Gastroesophageal sphincter (tissue), 4 donors: ENCODE measurements around the gene TRIM65. TPM values are rescaled to one million over a fixed set of nuclear protein-coding genes. Genes with fewer than 3 reads are reported as not detected.
"Not testable (repeated sequence)": the region's sequence is repeated elsewhere in the genome, so short reads cannot be mapped to it uniquely, and the experiment has no call there.

ENCODE experiments used
- ATAC-seq: fragments of 150-250 bp; one replicate; pipeline ENCODE4 v1.9.1; 2016; ENCODE audit warnings: mild to moderate bottlenecking, moderate library complexity
- H3K27ac ChIP-seq, 4 donors: fragments of 200-600 bp; sonication (generic) in 3 of 4; 1 replicate in 3 of 4; 2 replicates in 1 of 4; pipeline ENCODE4 v1.5.1; 2016 to 2019
- H3K27me3 ChIP-seq: fragments of 200-600 bp; sonication (generic); one replicate; pipeline ENCODE4 v1.5.1; 2019
- H3K36me3 ChIP-seq, 2 donors: fragments of 200-600 bp; sonication (generic); one replicate each; pipeline ENCODE4 v1.5.1; 2019; ENCODE audit warnings: control low read depth in 1 of 2
- H3K4me1 ChIP-seq, 3 donors: fragments of 200-600 bp; sonication (generic); 1 replicate in 2 of 3; 2 replicates in 1 of 3; pipeline ENCODE4 v1.5.1; 2016 to 2019; ENCODE audit warnings: control low read depth in 2 of 3
- H3K4me3 ChIP-seq, 2 donors: fragments of 200-600 bp; sonication (generic); one replicate each; pipeline ENCODE4 v1.5.1; 2019; ENCODE audit warnings: mild to moderate bottlenecking in 1 of 2, moderate library complexity in 1 of 2
- H3K9me3 ChIP-seq, 3 donors: fragments of 200-600 bp; sonication (generic); one replicate each; pipeline ENCODE4 v1.5.1; 2017 to 2019; ENCODE audit warnings: control low read depth in 2 of 3
- CTCF ChIP-seq, 4 experiments: fragments of 200-600 bp in 2 of 4; fragments of 450-650 bp in 2 of 4; sonication (generic) in 1 of 4; IDR thresholded peaks; one replicate each; pipeline ENCODE4 v1.5.1; 2017 to 2019; ENCODE audit warnings: antibody characterized with exemption in 4 of 4, mild to moderate bottlenecking in 2 of 4, moderate library complexity in 2 of 4
- EP300 ChIP-seq: sonication (generic); formaldehyde crosslinking; IDR thresholded peaks from one replicate; pipeline ENCODE4 v1.6.1; 2017; ENCODE audit warnings: antibody characterized with exemption, mild to moderate bottlenecking
- POLR2A ChIP-seq, 2 donors: fragments of 450-650 bp; IDR thresholded peaks; one replicate each; pipeline ENCODE4 v1.6.1; 2017; ENCODE audit warnings: antibody characterized with exemption in 2 of 2, mild to moderate bottlenecking in 2 of 2, moderate library complexity in 1 of 2
- POLR2AphosphoS5 ChIP-seq: sonication (generic); formaldehyde crosslinking; IDR thresholded peaks from one replicate; pipeline ENCODE4 v1.6.1; 2017; ENCODE audit warnings: antibody characterized with exemption
- WGBS, 2 donors: methylation state at CpG; one replicate each; pipeline ENCODE4 v1.1.5; 2018; ENCODE audit warnings: low coverage in 1 of 2; 5-methylcytosine and 5-hydroxymethylcytosine counted together
- total RNA-seq, 4 donors: library from RNA; depleted of rRNA; stranded (reverse); fragments of >200 nt; gene quantifications; one replicate each; pipeline ENCODE4 v1.1.0, GENCODE V29; 2016

Gene TRIM65
- total RNA-seq, 4 donors from 2014 or later, result 18.7 to 34.4 (median 31.2) TPM

GRCh38 chr17:75864448-75864871, 32.3 kb downstream of the TRIM65 start:
- H3K27me3 ChIP-seq, result no peaks in the 10 kb centered on the region
- peaks cover 0 to 52% (median 35%) of the 10 kb centered on the region in 3 donors for H3K4me1 ChIP-seq
- ATAC-seq, result peak; percentile 89
- no peaks in the 10 kb centered on the region for H3K9me3 ChIP-seq
- 7% methylated on average over 2 to 4 of the region's 8 CpGs for WGBS, 2 donors
- peak in 1 of 4 experiments; percentile 7 for TF ChIP-seq CTCF (IDR thresholded peaks at IDR 0.05)
- peak; percentile 71 for TF ChIP-seq POLR2AphosphoS5
- no peak for TF ChIP-seq POLR2A (IDR thresholded peaks at IDR 0.05)
- TF ChIP-seq EP300, result no peak
- no peaks in the 10 kb centered on the region for H3K36me3 ChIP-seq
- no peak overlapping the region for H3K4me3 ChIP-seq
- H3K27ac ChIP-seq, result peak overlapping the region; percentile 52 to 84 (median 79)

GRCh38 chr17:75861927-75862317, 34.8 kb downstream of the TRIM65 start:
- Histone ChIP-seq H3K4me3 (no peak overlapping the region), H3K27me3 (no peaks in the 10 kb centered on the region), H3K9me3 (no peaks in the 10 kb centered on the region), H3K36me3 (no peaks in the 10 kb centered on the region), H3K27ac (peak overlapping the region; percentile 26 to 85 (median 82)), H3K4me1 (peaks cover 0 to 36% (median 30%) of the 10 kb centered on the region in 3 donors)
- peak; percentile 79 for ATAC-seq
- TF ChIP-seq POLR2A (IDR thresholded peaks at IDR 0.05), result peak in 1 of 2 donors; percentile 21
- TF ChIP-seq EP300, result no peak
- TF ChIP-seq POLR2AphosphoS5, result peak; percentile 55
- TF ChIP-seq CTCF (IDR thresholded peaks at IDR 0.05), result no peak
- 36 to 60% methylated on average over 9 of the region's 9 CpGs for WGBS, 2 donors

GRCh38 chr17:75859358-75859757, 37.4 kb downstream of the TRIM65 start:
- 84 to 97% methylated on average over 5 to 10 of the region's 10 CpGs for WGBS, 2 donors

GRCh38 chr17:75856062-75856756, 40.5 kb downstream of the TRIM65 start:
- WGBS, 2 donors, result 6% methylated on average over 7 of the region's 24 CpGs; no CpG with 5 or more reads in 1 of the 2 donors
- TF ChIP-seq CTCF (IDR thresholded peaks at IDR 0.05) (peak in 1 of 4 experiments; percentile 20), POLR2A (IDR thresholded peaks at IDR 0.05) (no peak)
- Histone ChIP-seq H3K4me1 (peaks cover 0 to 43% (median 15%) of the 10 kb centered on the region in 3 donors), H3K9me3 (no peaks in the 10 kb centered on the region), H3K27me3 (no peaks in the 10 kb centered on the region), H3K36me3 (peaks cover 0 to 22% of the 10 kb centered on the region in 2 donors), H3K27ac (peak overlapping the region; percentile 96 to 100 (median 98)), H3K4me3 (peak overlapping the region; percentile 57 to 94)
- peak; percentile 47 for ATAC-seq

More at GRCh38 chr17:75859358-75859757, 37.4 kb downstream of the TRIM65 start:
- not testable (repeated sequence) for ATAC-seq, H3K9me3 ChIP-seq, H3K36me3 ChIP-seq, H3K27me3 ChIP-seq, H3K4me3 ChIP-seq
- H3K27ac ChIP-seq, result peak overlapping the region in 3 of 4 donors; percentile 25 to 64 (median 51)
- H3K4me1 ChIP-seq, result peaks cover 0 to 35% (median 19%) of the 10 kb centered on the region in 3 donors

- Histone ChIP-seq H3K4me3 (peak within 1 kb of the TSS; percentile 94 to 95), H3K4me1 (peaks cover 0 to 49% (median 13%) of the 10 kb centered on the region in 3 donors), H3K36me3 (peaks cover 0 to 29% of the 10 kb centered on the region in 2 donors), H3K27ac (peak within 1 kb of the TSS; percentile 97 to 100 (median 100)), H3K27me3 (no peaks in the 10 kb centered on the region), H3K9me3 (no peaks in the 10 kb centered on the region)
- 0% methylated on average over 5 to 7 of the region's 58 CpGs for WGBS, 2 donors
- peak; percentile 96 to 97 for TF ChIP-seq POLR2A (IDR thresholded peaks at IDR 0.05)
- peak in 3 of 4 experiments; percentile 53 to 81 (median 57) for TF ChIP-seq CTCF (IDR thresholded peaks at IDR 0.05)
- no peak for TF ChIP-seq EP300
- TF ChIP-seq POLR2AphosphoS5, result peak; percentile 98
- peak; percentile 95 for ATAC-seq
Observed at GRCh38 chr17:75855310-75856061, 41.3 kb downstream of the TRIM65 start, which contains the start of gene WBP2. WBP2 (minus strand) TSS chr17:75855335; CDS start chr17:75855297, 38 bp downstream.
